Stimulated activated naive B cell treated with anti-CD40 and anti-IgM and Interleukin-4, amounts not matched to agents 10 μg/mL and 1 μg/mL and 100 μg/mL, for 72 hours (primary cell): ENCODE measurements around the gene ENTPD3.

Source experiments
- ATAC-seq, 2 donors: fragments of 150-1000 bp; cut with Tn5 transposase; replicated peaks; 2 replicates each; pipeline ENCODE4 v1.10.0; 2021; ENCODE audit warnings: moderate library complexity in 1 of 2
- DNase-seq: peaks from one replicate; pipeline ENCODE4 v3.0.0; 2021
- H3K27ac Mint-ChIP-seq: one replicate; pipeline ENCODE4 v1.8.0; 2022; ENCODE audit warnings: mild to moderate bottlenecking, mixed read lengths
- H3K27me3 Mint-ChIP-seq, 2 donors: one replicate each; pipeline ENCODE4 v1.8.0; 2022; ENCODE audit warnings: mixed read lengths in 2 of 2
- H3K36me3 Mint-ChIP-seq, 2 donors: one replicate each; pipeline ENCODE4 v1.8.0; 2022; ENCODE audit warnings: mixed read lengths in 2 of 2, mild to moderate bottlenecking in 1 of 2
- H3K4me1 Mint-ChIP-seq, 2 donors: one replicate each; pipeline ENCODE4 v1.8.0; 2022; ENCODE audit warnings: mixed read lengths in 2 of 2, mild to moderate bottlenecking in 1 of 2
- H3K4me3 Mint-ChIP-seq, 2 donors: one replicate each; pipeline ENCODE4 v1.8.0; 2022; ENCODE audit warnings: mild to moderate bottlenecking in 2 of 2, mixed read lengths in 2 of 2, moderate library complexity in 1 of 2
- H3K9me3 Mint-ChIP-seq, 2 donors: one replicate each; pipeline ENCODE4 v1.8.0; 2022; ENCODE audit warnings: mixed read lengths in 2 of 2, mild to moderate bottlenecking in 1 of 2

ENTPD3 gene

GRCh38 chr3:40387001-40387894, at the start of gene ENTPD3:
TSS of gene ENTPD3 (plus strand) at chr3:40387184. CDS start at chr3:40388058, 874 bp downstream.
- H3K36me3 Mint-ChIP-seq: peaks cover 7 to 19% of the 10 kb centered on the region in 2 donors
- H3K27ac Mint-ChIP-seq: peak within 1 kb of the TSS; percentile 28
- ATAC-seq (peak; percentile 87 to 89), DNase-seq (no peak)
- H3K27me3 Mint-ChIP-seq: peaks cover 42 to 61% of the 10 kb centered on the region in 2 donors
- H3K4me1 Mint-ChIP-seq: peaks cover 3 to 12% of the 10 kb centered on the region in 2 donors
- H3K9me3 Mint-ChIP-seq: peaks cover 0 to 2% of the 10 kb centered on the region in 2 donors
- H3K4me3 Mint-ChIP-seq: peak within 1 kb of the TSS; percentile 70 to 77

- Mint-ChIP-seq H3K4me3 (no peak overlapping the region), H3K36me3 (no peaks in the 10 kb centered on the region), H3K27ac (no peak overlapping the region), H3K4me1 (peaks cover 0 to 3% of the 10 kb centered on the region in 2 donors), H3K9me3 (no peaks in the 10 kb centered on the region), H3K27me3 (peaks cover 0 to 3% of the 10 kb centered on the region in 2 donors)
- ATAC-seq (no peak), DNase-seq (no peak)
Observed at GRCh38 chr3:40339871-40340270, 47.1 kb upstream of the ENTPD3 start.

- ATAC-seq (no peak), DNase-seq (no peak)
- Mint-ChIP-seq H3K9me3 (peaks cover 0 to 2% of the 10 kb centered on the region in 2 donors), H3K36me3 (no peaks in the 10 kb centered on the region), H3K27me3 (peaks cover 0 to 3% of the 10 kb centered on the region in 2 donors), H3K27ac (no peak overlapping the region), H3K4me1 (peaks cover 0 to 3% of the 10 kb centered on the region in 2 donors), H3K4me3 (no peak overlapping the region)
Observed at GRCh38 chr3:40340541-40341170, 46.3 kb upstream of the ENTPD3 start.

GRCh38 chr3:40341671-40342070, 45.3 kb upstream of the ENTPD3 start:
- Mint-ChIP-seq H3K27me3 (peaks cover 0 to 3% of the 10 kb centered on the region in 2 donors), H3K9me3 (peaks cover 0 to 2% of the 10 kb centered on the region in 2 donors), H3K4me3 (no peak overlapping the region), H3K27ac (no peak overlapping the region), H3K4me1 (no peaks in the 10 kb centered on the region), H3K36me3 (no peaks in the 10 kb centered on the region)
- ATAC-seq (no peak), DNase-seq (no peak)

GRCh38 chr3:40350529-40350928, 36.5 kb upstream of the ENTPD3 start:
- no peak for ATAC-seq
- H3K27ac Mint-ChIP-seq: no peak overlapping the region
- no peak overlapping the region for H3K4me3 Mint-ChIP-seq
- H3K9me3 Mint-ChIP-seq: peaks cover 4 to 11% of the 10 kb centered on the region in 2 donors
- H3K27me3 Mint-ChIP-seq: peaks cover 13 to 16% of the 10 kb centered on the region in 2 donors
- no peaks in the 10 kb centered on the region for H3K4me1 Mint-ChIP-seq
- no peak for DNase-seq
- H3K36me3 Mint-ChIP-seq: peaks cover 0 to 3% of the 10 kb centered on the region in 2 donors

GRCh38 chr3:40355410-40355809, 31.6 kb upstream of the ENTPD3 start:
- DNase-seq (no peak), ATAC-seq (peak; percentile 65 to 68)
- peaks cover 0 to 1% of the 10 kb centered on the region in 2 donors for H3K36me3 Mint-ChIP-seq
- H3K4me3 Mint-ChIP-seq: no peak overlapping the region
- peaks cover 17 to 22% of the 10 kb centered on the region in 2 donors for H3K27me3 Mint-ChIP-seq
- no peak overlapping the region for H3K27ac Mint-ChIP-seq
- H3K9me3 Mint-ChIP-seq: peaks cover 4 to 8% of the 10 kb centered on the region in 2 donors
- no peaks in the 10 kb centered on the region for H3K4me1 Mint-ChIP-seq

- DNase-seq (no peak), ATAC-seq (no peak)
- Mint-ChIP-seq H3K9me3 (no peaks in the 10 kb centered on the region), H3K4me1 (no peaks in the 10 kb centered on the region), H3K27me3 (peaks cover 12 to 16% of the 10 kb centered on the region in 2 donors), H3K27ac (no peak overlapping the region), H3K36me3 (peaks cover 0 to 1% of the 10 kb centered on the region in 2 donors), H3K4me3 (no peak overlapping the region)
Observed at GRCh38 chr3:40358454-40358853, 28.5 kb upstream of the ENTPD3 start.

GRCh38 chr3:40363674-40364073, 23.3 kb upstream of the ENTPD3 start:
- DNase-seq (no peak), ATAC-seq (no peak)
- Mint-ChIP-seq H3K4me1 (no peaks in the 10 kb centered on the region), H3K27ac (no peak overlapping the region), H3K27me3 (peaks cover 15 to 20% of the 10 kb centered on the region in 2 donors), H3K4me3 (no peak overlapping the region), H3K36me3 (peaks cover 0 to under 1% of the 10 kb centered on the region in 2 donors), H3K9me3 (no peaks in the 10 kb centered on the region)

- peaks cover 4 to 6% of the 10 kb centered on the region in 2 donors for H3K36me3 Mint-ChIP-seq
- ATAC-seq (no peak), DNase-seq (no peak)
- no peak overlapping the region for H3K4me3 Mint-ChIP-seq
- no peak overlapping the region for H3K27ac Mint-ChIP-seq
- no peaks in the 10 kb centered on the region for H3K4me1 Mint-ChIP-seq
- H3K9me3 Mint-ChIP-seq: peaks cover 0 to 6% of the 10 kb centered on the region in 2 donors
- peaks cover 32 to 38% of the 10 kb centered on the region in 2 donors for H3K27me3 Mint-ChIP-seq
Observed at GRCh38 chr3:40366203-40367162, 20.5 kb upstream of the ENTPD3 start.

GRCh38 chr3:40369716-40370115, 17.3 kb upstream of the ENTPD3 start:
- H3K27ac Mint-ChIP-seq: no peak overlapping the region
- H3K36me3 Mint-ChIP-seq: peaks cover 4 to 6% of the 10 kb centered on the region in 2 donors
- H3K9me3 Mint-ChIP-seq: peaks cover 0 to 6% of the 10 kb centered on the region in 2 donors
- no peak overlapping the region for H3K4me3 Mint-ChIP-seq
- ATAC-seq (no peak), DNase-seq (no peak)
- no peaks in the 10 kb centered on the region for H3K4me1 Mint-ChIP-seq
- peaks cover 32 to 38% of the 10 kb centered on the region in 2 donors for H3K27me3 Mint-ChIP-seq

GRCh38 chr3:40377822-40378221, 9.2 kb upstream of the ENTPD3 start:
- peaks cover 12% of the 10 kb centered on the region in 2 donors for H3K9me3 Mint-ChIP-seq
- peaks cover 0 to 12% of the 10 kb centered on the region in 2 donors for H3K4me1 Mint-ChIP-seq
- H3K27me3 Mint-ChIP-seq: peaks cover 4 to 9% of the 10 kb centered on the region in 2 donors
- no peak for ATAC-seq
- no peak overlapping the region for H3K4me3 Mint-ChIP-seq
- no peak for DNase-seq
- no peak overlapping the region for H3K27ac Mint-ChIP-seq
- H3K36me3 Mint-ChIP-seq: peaks cover 2 to 9% of the 10 kb centered on the region in 2 donors

- Mint-ChIP-seq H3K4me3 (no peak overlapping the region), H3K9me3 (peaks cover 12% of the 10 kb centered on the region in 2 donors)
- no peak for ATAC-seq
Observed at GRCh38 chr3:40379674-40380306, 7.2 kb upstream of the ENTPD3 start.

GRCh38 chr3:40381904-40382616, 4.9 kb upstream of the ENTPD3 start:
- ATAC-seq (no peak), DNase-seq (no peak)
- H3K4me3 Mint-ChIP-seq: no peak overlapping the region
- H3K27me3 Mint-ChIP-seq: peaks cover 29 to 36% of the 10 kb centered on the region in 2 donors
- H3K36me3 Mint-ChIP-seq: peaks cover 5 to 11% of the 10 kb centered on the region in 2 donors
- peaks cover 3 to 11% of the 10 kb centered on the region in 2 donors for H3K4me1 Mint-ChIP-seq
- peaks cover 6 to 11% of the 10 kb centered on the region in 2 donors for H3K9me3 Mint-ChIP-seq
- no peak overlapping the region for H3K27ac Mint-ChIP-seq

More at GRCh38 chr3:40379674-40380306, 7.2 kb upstream of the ENTPD3 start:
- H3K27me3 Mint-ChIP-seq: peaks cover 17 to 20% of the 10 kb centered on the region in 2 donors
- no peak overlapping the region for H3K27ac Mint-ChIP-seq
- DNase-seq: no peak
- H3K4me1 Mint-ChIP-seq: peaks cover 0 to 12% of the 10 kb centered on the region in 2 donors
- peaks cover 2 to 9% of the 10 kb centered on the region in 2 donors for H3K36me3 Mint-ChIP-seq
